ENCODE data around the gene ARIH2.

DNA sequence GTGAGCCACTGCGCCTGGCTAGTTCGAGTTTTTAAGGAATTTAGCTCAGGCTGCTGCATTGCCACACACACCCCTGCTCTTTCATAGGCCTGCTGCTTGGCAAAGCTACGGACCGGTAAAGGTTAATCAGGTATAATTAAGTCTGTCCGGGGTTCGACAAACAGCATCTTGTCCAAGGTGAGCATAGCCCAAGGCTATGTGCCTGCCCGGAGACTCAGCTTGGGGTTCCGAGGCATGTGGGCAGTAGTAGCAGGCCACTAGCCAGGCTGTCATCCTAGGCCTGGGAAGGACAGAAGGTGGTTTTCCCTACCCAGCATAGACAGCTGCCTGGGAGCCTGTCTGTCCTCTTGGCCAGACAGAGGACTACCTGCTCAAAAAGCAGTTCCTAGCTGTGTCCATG is 78.0 kb downstream of the ARIH2 start:
- TF ChIP-seq CTCF (IDR thresholded peaks at IDR 0.05) (no peak), POLR2A (IDR thresholded peaks at IDR 0.05) (no peak)

Measured in uterus (tissue), 2 donors.